Measurements from ENCODE around the gene BFSP2.

- TF ChIP-seq CTCF (IDR thresholded peaks at IDR 0.05): no peak
- TF ChIP-seq POLR2A (IDR thresholded peaks at IDR 0.05): no peak
These were observed 28.2 kb upstream of the BFSP2 start for GRCh38 chr3:133371676-133372075.
